DMS153 treated with DMSO at 0.1 percent for 48 hours (cell line): ENCODE data around the gene APCDD1L.
A peak's percentile ranks its signal among the peaks of the same experiment; 100 is the strongest.

Experiments used
- DNase-seq: peaks from one replicate; lab custom pipeline; 2025; ENCODE audit not compliant: unreplicated experiment; lab: John Stamatoyannopoulos, UW

Gene APCDD1L

DNA sequence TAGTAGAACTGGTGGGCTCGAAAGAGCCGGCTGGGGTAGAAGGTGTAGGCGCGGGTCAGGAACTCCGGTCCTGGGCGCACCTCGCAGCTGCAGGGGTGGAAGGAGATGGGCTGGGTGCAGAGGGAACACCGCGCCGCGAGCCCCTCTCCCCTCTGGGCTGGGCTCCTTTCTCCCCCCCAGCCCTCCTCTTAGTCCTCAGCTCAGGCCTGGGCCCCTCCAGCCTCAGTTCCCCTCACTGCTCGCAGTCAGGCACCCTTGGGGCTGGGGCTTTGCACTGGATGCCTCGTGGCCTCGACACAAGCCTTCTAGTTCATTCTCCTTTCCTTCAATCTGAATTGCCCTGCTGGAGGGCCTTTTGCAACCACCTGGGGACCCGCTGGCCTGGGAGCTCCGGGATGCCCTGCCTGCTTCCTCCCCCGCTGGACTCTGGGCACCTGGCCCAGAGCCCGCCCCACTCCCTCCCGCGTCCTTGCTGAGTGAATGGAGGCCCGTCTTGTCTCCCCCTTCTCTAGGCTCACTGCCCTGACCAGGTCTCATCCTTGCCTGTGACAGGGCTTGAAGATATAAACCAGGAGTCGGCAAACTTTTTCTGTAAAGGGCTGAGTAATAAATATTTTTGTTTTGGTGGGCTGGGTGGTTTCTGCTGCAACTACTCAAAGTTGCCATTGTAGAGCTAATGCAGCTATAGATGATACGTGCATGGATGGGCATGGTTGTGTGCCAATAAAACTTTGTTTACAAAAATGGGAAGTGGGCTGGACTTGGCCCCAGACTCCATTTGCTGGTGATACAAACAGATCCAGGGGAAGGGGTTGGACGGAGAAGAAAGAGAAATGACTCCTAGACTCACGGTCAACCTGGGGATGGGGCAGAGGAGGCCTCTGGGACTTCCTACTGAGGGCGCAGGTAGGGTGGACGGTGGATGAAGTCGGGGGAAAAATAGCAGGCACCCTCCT is 47.3 kb downstream of the APCDD1L start:
- no peak for DNase-seq

- DNase-seq: no peak
Observed at GRCh38 chr20:58466729-58467571, 48.2 kb downstream of the APCDD1L start.

GRCh38 chr20:58466095-58466708 is 49.0 kb downstream of the APCDD1L start:
- no peak for DNase-seq

DNA sequence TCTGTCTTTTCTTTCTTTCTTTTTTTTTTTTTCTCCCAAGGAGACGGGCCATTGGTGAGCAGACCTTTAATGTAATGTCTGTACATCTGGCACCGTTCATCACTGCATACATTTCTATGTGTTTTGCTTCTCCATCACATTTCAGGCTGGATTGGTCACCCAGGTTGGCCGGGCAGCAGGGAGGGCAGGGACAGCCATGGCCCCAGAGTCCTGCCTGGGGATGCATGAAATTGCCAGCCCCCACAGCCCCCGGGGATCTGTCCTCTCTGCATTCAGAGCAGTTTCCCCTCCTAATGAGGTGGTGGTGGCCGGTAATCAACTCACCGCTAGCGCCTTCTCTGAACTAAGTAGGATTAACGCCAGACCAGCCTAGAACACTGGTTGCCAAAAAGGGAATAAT is 50.4 kb downstream of the APCDD1L start:
- no peak for DNase-seq

DNA sequence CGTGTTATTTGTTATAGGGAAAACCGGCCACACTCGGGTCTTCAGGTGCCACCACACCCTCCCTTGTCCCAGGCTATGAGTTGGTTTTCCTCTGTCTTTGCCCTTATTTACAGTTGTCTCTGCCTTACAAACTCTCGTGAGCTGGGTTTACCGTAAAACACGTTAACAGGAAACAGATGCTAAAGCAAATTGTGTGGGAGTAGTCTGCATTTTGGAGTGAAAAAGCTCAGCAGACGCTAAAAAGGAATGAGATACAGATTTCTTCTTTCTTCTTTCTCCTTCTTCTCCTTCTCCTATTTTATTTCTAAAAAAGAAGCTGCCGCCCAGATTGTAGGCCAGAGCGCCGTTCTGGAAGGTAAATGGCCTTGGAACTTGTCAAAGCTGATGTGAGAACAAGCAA is 51.9 kb downstream of the APCDD1L start:
- no peak for DNase-seq

DNA sequence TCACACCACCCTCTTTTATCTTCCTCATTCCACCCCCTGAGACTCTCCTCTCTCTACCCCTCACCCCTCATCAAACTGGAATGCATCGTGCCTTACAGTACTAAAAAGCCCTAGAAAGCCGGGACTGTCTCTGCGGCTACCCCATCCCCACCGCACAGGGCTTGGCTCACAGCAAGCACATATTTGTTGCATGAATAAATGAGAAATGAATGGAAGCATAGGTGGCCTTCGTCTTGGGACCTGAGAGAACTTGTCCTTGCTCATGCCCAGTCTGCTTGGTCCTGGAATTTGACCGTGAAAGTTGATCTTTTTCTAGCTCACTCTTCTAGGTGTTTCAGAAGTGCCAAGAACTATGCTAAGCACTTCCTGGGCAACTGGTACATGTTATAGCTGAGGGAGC is 53.3 kb downstream of the APCDD1L start:
- DNase-seq: no peak

GRCh38 chr20:58461104-58461503 is 54.1 kb downstream of the APCDD1L start:
- DNase-seq: no peak

DNA sequence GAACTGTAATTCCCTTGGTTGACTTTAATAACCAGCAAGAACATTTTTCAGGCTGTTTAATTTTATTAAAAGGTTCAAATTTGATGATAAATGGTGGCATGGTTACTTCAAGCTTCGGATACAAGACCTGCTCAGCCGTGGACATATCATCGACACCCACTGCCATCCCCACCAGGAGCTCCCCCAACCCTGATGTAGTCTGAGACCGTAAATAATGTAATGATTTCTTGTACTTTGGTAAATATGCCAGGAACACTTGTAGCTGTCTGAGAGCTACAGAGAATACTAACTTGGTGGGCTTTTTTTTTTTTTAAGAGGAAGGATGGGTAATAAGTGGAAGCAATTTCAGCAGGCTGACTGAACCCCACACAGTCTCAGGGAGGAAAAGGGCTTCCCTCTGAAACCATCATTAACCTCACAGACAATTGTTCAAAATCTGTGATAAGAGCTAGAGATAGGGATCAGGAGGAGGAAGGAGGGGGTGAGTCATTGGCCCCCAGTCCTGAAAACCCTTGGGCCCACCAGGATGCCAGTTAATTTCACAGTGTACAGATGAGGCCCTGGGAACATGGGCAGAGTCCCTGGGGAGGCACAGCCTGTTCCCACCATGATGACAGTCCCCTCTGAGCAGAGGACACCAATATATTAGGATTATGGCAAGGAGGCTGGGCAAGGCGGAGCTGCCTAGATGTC is 56.0 kb downstream of the APCDD1L start:
- DNase-seq: no peak

GRCh38 chr20:58458342-58459057 is 56.7 kb downstream of the APCDD1L start:
- no peak for DNase-seq

- DNase-seq: no peak
Observed at GRCh38 chr20:58457083-58457695, 58.0 kb downstream of the APCDD1L start.

GRCh38 chr20:58454460-58454859 is 60.7 kb downstream of the APCDD1L start:
- DNase-seq: no peak

DNA sequence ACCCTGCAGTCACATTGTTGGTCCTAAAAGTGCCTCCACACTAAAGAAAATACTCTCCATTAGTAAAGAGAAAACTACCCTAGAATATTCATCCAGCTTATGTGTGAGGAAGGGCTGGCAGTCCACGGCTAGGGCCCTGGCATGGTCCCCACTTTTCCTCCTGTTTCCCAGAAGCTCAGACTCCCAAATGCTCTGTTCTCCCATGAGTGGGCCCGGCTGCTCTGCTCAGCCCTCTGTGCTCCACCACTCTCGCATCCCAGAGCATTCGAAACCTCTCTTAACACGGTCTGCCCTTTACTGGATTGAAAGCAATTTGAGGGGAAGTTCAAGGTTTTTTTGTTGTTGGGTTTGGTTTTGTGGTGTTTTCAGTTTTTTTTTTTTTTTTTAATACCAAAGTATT is 61.8 kb downstream of the APCDD1L start:
- no peak for DNase-seq

GRCh38 chr20:58452667-58453255 is 62.4 kb downstream of the APCDD1L start:
- no peak for DNase-seq

DNA sequence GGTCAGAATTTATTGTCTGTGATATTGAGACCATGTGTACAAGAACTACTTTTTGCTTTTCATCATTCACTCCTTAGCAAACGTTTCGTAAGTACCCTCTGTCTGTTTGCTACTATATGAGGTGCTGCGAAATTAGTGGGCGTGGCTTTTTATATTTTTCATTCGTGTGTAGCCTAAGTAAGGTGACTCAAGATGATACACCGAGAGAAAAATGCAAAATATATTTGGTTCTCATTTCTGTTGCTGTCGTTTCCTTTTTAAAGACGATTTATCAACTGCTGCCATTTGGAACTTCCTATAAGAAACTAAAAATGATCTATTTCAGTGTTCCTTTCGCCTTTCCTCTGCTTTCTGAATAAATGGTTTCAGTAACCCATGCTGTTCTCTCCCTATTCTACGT is 64.9 kb downstream of the APCDD1L start:
- no peak for DNase-seq

DNA sequence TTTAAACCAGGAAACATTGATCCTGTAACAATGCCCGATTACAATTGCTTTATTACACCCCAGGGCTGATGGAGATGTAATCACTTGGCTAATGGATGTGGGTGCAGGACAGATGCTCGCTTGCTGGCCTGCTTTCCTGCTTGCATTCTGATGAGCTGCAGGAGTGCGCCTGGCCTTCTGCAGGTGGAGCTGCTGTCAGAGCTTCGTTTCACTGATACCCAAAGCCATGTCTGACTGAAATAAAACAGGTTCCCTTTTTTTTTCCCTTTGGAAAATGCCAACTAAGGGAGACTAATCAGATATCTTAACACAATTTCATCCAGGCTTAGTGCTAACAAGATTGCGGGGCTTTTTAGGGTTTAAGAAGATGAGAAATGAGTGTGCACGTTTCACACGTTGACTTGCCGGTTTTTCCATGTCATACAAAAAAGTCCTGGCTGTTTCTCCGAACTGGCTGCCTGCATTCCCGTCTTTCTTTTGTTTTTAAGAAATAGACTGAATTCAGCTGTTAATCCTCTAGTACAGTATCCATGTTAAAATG is 65.4 kb downstream of the APCDD1L start:
- no peak for DNase-seq

- DNase-seq: no peak
Observed at GRCh38 chr20:58448958-58449357, 66.2 kb downstream of the APCDD1L start.

GRCh38 chr20:58447511-58448391 is 67.4 kb downstream of the APCDD1L start:
- peak; percentile 31 for DNase-seq

GRCh38 chr20:58446960-58447265 is 68.3 kb downstream of the APCDD1L start:
- no peak for DNase-seq
